ENCODE measurements around the gene SH3PXD2A.
"Not testable (repeated sequence)": the region's sequence is repeated elsewhere in the genome, so short reads cannot be mapped to it uniquely, and the experiment has no call there.

Gene SH3PXD2A

GRCh38 chr10:103609231-103610082 lies 245.9 kb downstream of the SH3PXD2A start:
- Mint-ChIP-seq H3K27me3 (no peaks in the 10 kb centered on the region), H3K9me3 (no peaks in the 10 kb centered on the region), H3K4me1 (no peaks in the 10 kb centered on the region), H3K27ac (ENCODE audit: low read depth) (no peak overlapping the region), H3K4me3 (no peak overlapping the region), H3K36me3 (ENCODE audit: insufficient read depth) (peaks cover 4% of the 10 kb centered on the region)
- no peak for DNase-seq (ENCODE audit: low spot score in 2 of 2)
- no peak for ATAC-seq (replicated peaks; ENCODE audit: extremely low read depth, poor library complexity, severe bottlenecking)

GRCh38 chr10:103608056-103608455 lies 247.3 kb downstream of the SH3PXD2A start:
- not testable (repeated sequence) for H3K9me3 Mint-ChIP-seq; DNase-seq (ENCODE audit: low spot score in 2 of 2); H3K4me1 Mint-ChIP-seq; H3K4me3 Mint-ChIP-seq; ATAC-seq (replicated peaks; ENCODE audit: extremely low read depth, poor library complexity, severe bottlenecking); H3K27me3 Mint-ChIP-seq; H3K27ac Mint-ChIP-seq (ENCODE audit: low read depth); H3K36me3 Mint-ChIP-seq (ENCODE audit: insufficient read depth)

GRCh38 chr10:103607051-103607450 lies 248.3 kb downstream of the SH3PXD2A start:
- H3K27me3 Mint-ChIP-seq; ATAC-seq (replicated peaks; ENCODE audit: extremely low read depth, poor library complexity, severe bottlenecking); H3K4me1 Mint-ChIP-seq; DNase-seq (ENCODE audit: low spot score in 2 of 2); H3K9me3 Mint-ChIP-seq; H3K36me3 Mint-ChIP-seq (ENCODE audit: insufficient read depth); H3K4me3 Mint-ChIP-seq; H3K27ac Mint-ChIP-seq (ENCODE audit: low read depth): not testable (repeated sequence)

GRCh38 chr10:103606097-103606438 lies 249.3 kb downstream of the SH3PXD2A start:
- H3K27ac Mint-ChIP-seq (ENCODE audit: low read depth); ATAC-seq (replicated peaks; ENCODE audit: extremely low read depth, poor library complexity, severe bottlenecking); H3K27me3 Mint-ChIP-seq; H3K36me3 Mint-ChIP-seq (ENCODE audit: insufficient read depth); H3K4me3 Mint-ChIP-seq; H3K4me1 Mint-ChIP-seq; H3K9me3 Mint-ChIP-seq; DNase-seq (ENCODE audit: low spot score in 2 of 2): not testable (repeated sequence)

- Mint-ChIP-seq H3K4me3 (no peak overlapping the region), H3K4me1 (no peaks in the 10 kb centered on the region), H3K27ac (ENCODE audit: low read depth) (no peak overlapping the region), H3K9me3 (no peaks in the 10 kb centered on the region), H3K27me3 (no peaks in the 10 kb centered on the region), H3K36me3 (ENCODE audit: insufficient read depth) (peaks cover 3% of the 10 kb centered on the region)
- DNase-seq (ENCODE audit: low spot score in 2 of 2) (peak in 1 of 2 donors; percentile 35), ATAC-seq (replicated peaks; ENCODE audit: extremely low read depth, poor library complexity, severe bottlenecking) (no peak)
These were observed 249.8 kb downstream of the SH3PXD2A start for GRCh38 chr10:103605359-103606096.

GRCh38 chr10:103603382-103603781 lies 252.0 kb downstream of the SH3PXD2A start:
- Mint-ChIP-seq H3K4me1 (no peaks in the 10 kb centered on the region), H3K4me3 (no peak overlapping the region), H3K27me3 (no peaks in the 10 kb centered on the region), H3K27ac (ENCODE audit: low read depth) (no peak overlapping the region), H3K9me3 (no peaks in the 10 kb centered on the region), H3K36me3 (ENCODE audit: insufficient read depth) (peaks cover 3% of the 10 kb centered on the region)
- ATAC-seq (replicated peaks; ENCODE audit: extremely low read depth, poor library complexity, severe bottlenecking): no peak
- DNase-seq (ENCODE audit: low spot score in 2 of 2): no peak

GRCh38 chr10:103602852-103603155 lies 252.6 kb downstream of the SH3PXD2A start:
- no peaks in the 10 kb centered on the region for H3K27me3 Mint-ChIP-seq
- no peaks in the 10 kb centered on the region for H3K9me3 Mint-ChIP-seq
- no peak for ATAC-seq (replicated peaks; ENCODE audit: extremely low read depth, poor library complexity, severe bottlenecking)
- no peaks in the 10 kb centered on the region for H3K4me1 Mint-ChIP-seq
- H3K36me3 Mint-ChIP-seq (ENCODE audit: insufficient read depth): peaks cover 3% of the 10 kb centered on the region
- H3K4me3 Mint-ChIP-seq: no peak overlapping the region
- DNase-seq (ENCODE audit: low spot score in 2 of 2): no peak
- H3K27ac Mint-ChIP-seq (ENCODE audit: low read depth): no peak overlapping the region

- no peaks in the 10 kb centered on the region for H3K27me3 Mint-ChIP-seq
- peaks cover 3% of the 10 kb centered on the region for H3K36me3 Mint-ChIP-seq (ENCODE audit: insufficient read depth)
- no peak overlapping the region for H3K27ac Mint-ChIP-seq (ENCODE audit: low read depth)
- no peaks in the 10 kb centered on the region for H3K9me3 Mint-ChIP-seq
- DNase-seq (ENCODE audit: low spot score in 2 of 2) (no peak), ATAC-seq (replicated peaks; ENCODE audit: extremely low read depth, poor library complexity, severe bottlenecking) (no peak)
- H3K4me3 Mint-ChIP-seq: no peak overlapping the region
- no peaks in the 10 kb centered on the region for H3K4me1 Mint-ChIP-seq
These were observed 253.1 kb downstream of the SH3PXD2A start for GRCh38 chr10:103602028-103602851.

- Mint-ChIP-seq H3K4me3 (no peak overlapping the region), H3K4me1 (no peaks in the 10 kb centered on the region), H3K27ac (ENCODE audit: low read depth) (no peak overlapping the region), H3K36me3 (ENCODE audit: insufficient read depth) (peaks cover 3% of the 10 kb centered on the region), H3K9me3 (no peaks in the 10 kb centered on the region), H3K27me3 (no peaks in the 10 kb centered on the region)
- DNase-seq (ENCODE audit: low spot score in 2 of 2) (no peak), ATAC-seq (replicated peaks; ENCODE audit: extremely low read depth, poor library complexity, severe bottlenecking) (no peak)
These were observed 254.3 kb downstream of the SH3PXD2A start for GRCh38 chr10:103600956-103601569.

- no peak for ATAC-seq (replicated peaks; ENCODE audit: extremely low read depth, poor library complexity, severe bottlenecking)
- H3K27me3 Mint-ChIP-seq: no peaks in the 10 kb centered on the region
- H3K36me3 Mint-ChIP-seq (ENCODE audit: insufficient read depth): peaks cover 2% of the 10 kb centered on the region
- no peak overlapping the region for H3K27ac Mint-ChIP-seq (ENCODE audit: low read depth)
- H3K4me3 Mint-ChIP-seq: no peak overlapping the region
- no peak for DNase-seq (ENCODE audit: low spot score in 2 of 2)
- no peaks in the 10 kb centered on the region for H3K4me1 Mint-ChIP-seq
- H3K9me3 Mint-ChIP-seq: no peaks in the 10 kb centered on the region
These were observed 255.1 kb downstream of the SH3PXD2A start for GRCh38 chr10:103600325-103600724.

- Mint-ChIP-seq H3K36me3 (ENCODE audit: insufficient read depth) (peaks cover 2% of the 10 kb centered on the region), H3K27ac (ENCODE audit: low read depth) (no peak overlapping the region), H3K27me3 (no peaks in the 10 kb centered on the region), H3K9me3 (no peaks in the 10 kb centered on the region), H3K4me1 (no peaks in the 10 kb centered on the region), H3K4me3 (no peak overlapping the region)
- no peak for ATAC-seq (replicated peaks; ENCODE audit: extremely low read depth, poor library complexity, severe bottlenecking)
- DNase-seq (ENCODE audit: low spot score in 2 of 2): no peak
These were observed 255.5 kb downstream of the SH3PXD2A start for GRCh38 chr10:103599907-103600306.

GRCh38 chr10:103599211-103599610 lies 256.2 kb downstream of the SH3PXD2A start:
- Mint-ChIP-seq H3K9me3 (no peaks in the 10 kb centered on the region), H3K27ac (ENCODE audit: low read depth) (no peak overlapping the region)
- no peak for DNase-seq (ENCODE audit: low spot score in 2 of 2)

More at GRCh38 chr10:103599211-103599610, 256.2 kb downstream of the SH3PXD2A start:
- Mint-ChIP-seq H3K27me3 (no peaks in the 10 kb centered on the region), H3K4me3 (no peak overlapping the region), H3K4me1 (no peaks in the 10 kb centered on the region), H3K36me3 (ENCODE audit: insufficient read depth) (peaks cover 2% of the 10 kb centered on the region)
- ATAC-seq (replicated peaks; ENCODE audit: extremely low read depth, poor library complexity, severe bottlenecking): no peak
